Stomach (tissue), 4 donors: Measurements from ENCODE around the gene ACTA2.

Experiments used
- EP300 ChIP-seq: sonication (generic); formaldehyde crosslinking; IDR thresholded peaks from one replicate; pipeline ENCODE4 v1.6.1; 2017; ENCODE audit warnings: antibody characterized with exemption
- POLR2A ChIP-seq, 4 donors: fragments of 450-650 bp; IDR thresholded peaks; one replicate each; pipeline ENCODE4 v1.6.1; 2016; ENCODE audit warnings: antibody characterized with exemption in 4 of 4, control low read depth in 2 of 4, mild to moderate bottlenecking in 1 of 4, moderate library complexity in 1 of 4
- POLR2AphosphoS5 ChIP-seq, 3 donors: sonication (generic); formaldehyde crosslinking; IDR thresholded peaks; one replicate each; pipeline ENCODE4 v1.6.1; 2016; ENCODE audit warnings: antibody characterized with exemption in 3 of 3
- TF ChIP-seq, protein P1 (sequence below), 7 experiments: fragments of 450-650 bp in 4 of 7; fragments of 200-600 bp in 3 of 7; sonication (generic) in 3 of 7; IDR thresholded peaks; one replicate each; pipeline ENCODE4 v1.5.1; 2016 to 2019; ENCODE audit warnings: antibody characterized with exemption in 7 of 7, control low read depth in 2 of 7, mild to moderate bottlenecking in 1 of 7

DNA sequence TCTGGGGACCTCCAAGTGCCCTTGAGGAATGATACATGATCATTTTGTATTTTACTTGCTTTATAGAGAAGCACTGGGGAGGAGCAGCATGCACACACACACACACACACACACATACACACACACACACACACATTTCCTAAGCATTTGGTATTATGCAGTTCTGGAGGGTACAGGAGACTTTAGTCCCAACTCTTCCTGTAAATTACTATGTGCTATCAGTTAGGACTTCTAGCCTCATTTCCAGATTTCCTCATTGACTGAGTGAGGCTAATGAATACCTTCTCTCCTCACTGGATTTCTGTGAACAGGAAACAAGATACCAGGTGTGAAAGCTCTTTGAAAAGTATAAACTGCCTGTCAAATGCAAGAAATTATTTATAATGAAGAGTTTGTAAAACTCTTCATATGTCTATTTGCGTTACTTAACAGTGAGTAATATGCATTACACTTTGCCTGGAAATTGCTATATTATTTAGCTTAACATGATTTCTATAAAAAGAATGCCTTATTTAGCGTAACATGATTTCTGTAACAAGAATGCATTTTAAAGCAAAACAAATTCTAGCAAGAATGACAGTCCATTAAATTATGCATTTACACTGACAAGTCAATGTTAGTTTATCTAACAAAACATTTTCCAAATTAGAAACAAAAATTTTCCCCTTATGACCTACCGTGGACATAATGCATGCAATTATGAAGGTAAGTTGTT, 34.2 kb downstream of the ACTA2 start:
- TF ChIP-seq, protein P1, sequence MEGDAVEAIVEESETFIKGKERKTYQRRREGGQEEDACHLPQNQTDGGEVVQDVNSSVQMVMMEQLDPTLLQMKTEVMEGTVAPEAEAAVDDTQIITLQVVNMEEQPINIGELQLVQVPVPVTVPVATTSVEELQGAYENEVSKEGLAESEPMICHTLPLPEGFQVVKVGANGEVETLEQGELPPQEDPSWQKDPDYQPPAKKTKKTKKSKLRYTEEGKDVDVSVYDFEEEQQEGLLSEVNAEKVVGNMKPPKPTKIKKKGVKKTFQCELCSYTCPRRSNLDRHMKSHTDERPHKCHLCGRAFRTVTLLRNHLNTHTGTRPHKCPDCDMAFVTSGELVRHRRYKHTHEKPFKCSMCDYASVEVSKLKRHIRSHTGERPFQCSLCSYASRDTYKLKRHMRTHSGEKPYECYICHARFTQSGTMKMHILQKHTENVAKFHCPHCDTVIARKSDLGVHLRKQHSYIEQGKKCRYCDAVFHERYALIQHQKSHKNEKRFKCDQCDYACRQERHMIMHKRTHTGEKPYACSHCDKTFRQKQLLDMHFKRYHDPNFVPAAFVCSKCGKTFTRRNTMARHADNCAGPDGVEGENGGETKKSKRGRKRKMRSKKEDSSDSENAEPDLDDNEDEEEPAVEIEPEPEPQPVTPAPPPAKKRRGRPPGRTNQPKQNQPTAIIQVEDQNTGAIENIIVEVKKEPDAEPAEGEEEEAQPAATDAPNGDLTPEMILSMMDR (IDR thresholded peaks at IDR 0.05), result no peak
- TF ChIP-seq POLR2A (IDR thresholded peaks at IDR 0.05), result no peak
- TF ChIP-seq EP300, result no peak
- TF ChIP-seq POLR2AphosphoS5 (IDR thresholded peaks at IDR 0.05), result no peak
